22Rv1 (cell line): ENCODE data around the gene RIT1.

Experiments used
- H3K27ac ChIP-seq: fragments of 450-650 bp; 2 replicates; pipeline ENCODE4 v1.5.1; 2017
- ZFX ChIP-seq: fragments of 450-650 bp; IDR thresholded peaks from 2 replicates; pipeline ENCODE4 v1.6.1; 2017; ENCODE audit warnings: antibody characterized with exemption, borderline replicate concordance
- TF ChIP-seq, protein P1 (sequence below): fragments of 450-650 bp; IDR thresholded peaks from 2 replicates; pipeline ENCODE4 v1.5.1; 2017; ENCODE audit warnings: mild to moderate bottlenecking

Gene RIT1

GRCh38 chr1:155889566-155889965 is 21.6 kb downstream of the RIT1 start:
- TF ChIP-seq, protein P1, sequence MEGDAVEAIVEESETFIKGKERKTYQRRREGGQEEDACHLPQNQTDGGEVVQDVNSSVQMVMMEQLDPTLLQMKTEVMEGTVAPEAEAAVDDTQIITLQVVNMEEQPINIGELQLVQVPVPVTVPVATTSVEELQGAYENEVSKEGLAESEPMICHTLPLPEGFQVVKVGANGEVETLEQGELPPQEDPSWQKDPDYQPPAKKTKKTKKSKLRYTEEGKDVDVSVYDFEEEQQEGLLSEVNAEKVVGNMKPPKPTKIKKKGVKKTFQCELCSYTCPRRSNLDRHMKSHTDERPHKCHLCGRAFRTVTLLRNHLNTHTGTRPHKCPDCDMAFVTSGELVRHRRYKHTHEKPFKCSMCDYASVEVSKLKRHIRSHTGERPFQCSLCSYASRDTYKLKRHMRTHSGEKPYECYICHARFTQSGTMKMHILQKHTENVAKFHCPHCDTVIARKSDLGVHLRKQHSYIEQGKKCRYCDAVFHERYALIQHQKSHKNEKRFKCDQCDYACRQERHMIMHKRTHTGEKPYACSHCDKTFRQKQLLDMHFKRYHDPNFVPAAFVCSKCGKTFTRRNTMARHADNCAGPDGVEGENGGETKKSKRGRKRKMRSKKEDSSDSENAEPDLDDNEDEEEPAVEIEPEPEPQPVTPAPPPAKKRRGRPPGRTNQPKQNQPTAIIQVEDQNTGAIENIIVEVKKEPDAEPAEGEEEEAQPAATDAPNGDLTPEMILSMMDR, result no peak
- no peak for TF ChIP-seq ZFX
- no peak overlapping the region for H3K27ac ChIP-seq

DNA sequence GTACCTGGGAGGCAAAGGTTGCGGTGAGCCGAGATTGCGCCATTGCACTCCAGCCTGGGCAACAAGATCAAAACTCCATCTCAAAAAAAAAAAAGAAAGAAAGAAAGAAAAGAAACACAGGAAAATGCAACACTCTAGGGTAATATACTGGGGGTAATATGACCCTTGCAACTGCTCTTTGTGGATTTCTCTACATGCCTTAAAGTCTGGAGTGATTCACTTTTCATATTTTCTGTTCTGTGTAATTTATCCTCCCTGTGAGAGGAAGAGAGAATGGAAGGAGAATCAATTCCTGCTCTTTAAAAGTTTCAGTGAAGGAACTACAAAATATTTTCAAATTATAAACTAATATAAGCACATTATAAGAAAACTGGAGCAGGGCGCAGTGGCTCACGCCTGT is 22.7 kb downstream of the RIT1 start:
- no peak for TF ChIP-seq ZFX
- TF ChIP-seq, protein P1, result no peak
- no peak overlapping the region for H3K27ac ChIP-seq

DNA sequence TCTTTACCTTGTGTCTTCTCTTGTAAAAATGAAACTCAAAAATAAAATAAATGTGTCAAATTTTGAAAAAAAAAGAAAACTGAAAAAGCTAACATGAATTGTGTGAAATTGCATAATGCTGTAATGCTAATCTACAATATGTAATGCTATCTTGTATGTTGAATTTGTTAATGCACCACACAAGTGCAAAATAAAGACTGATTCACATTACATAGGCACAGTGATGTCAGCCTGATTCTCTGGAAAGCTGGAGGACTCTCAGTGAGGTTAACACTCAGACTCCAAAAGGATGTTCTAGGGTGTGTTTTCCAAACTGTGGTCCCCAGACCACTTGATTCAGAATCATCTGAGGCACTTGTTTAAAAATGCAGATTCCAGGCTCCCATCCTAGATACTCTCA is 26.2 kb downstream of the RIT1 start:
- TF ChIP-seq ZFX, result no peak
- TF ChIP-seq, protein P1, result no peak
- H3K27ac ChIP-seq, result peak overlapping the region; percentile 38

GRCh38 chr1:155884031-155884960 is 26.9 kb downstream of the RIT1 start:
- H3K27ac ChIP-seq, result peak overlapping the region; percentile 38
- no peak for TF ChIP-seq ZFX
- TF ChIP-seq, protein P1, result no peak

DNA sequence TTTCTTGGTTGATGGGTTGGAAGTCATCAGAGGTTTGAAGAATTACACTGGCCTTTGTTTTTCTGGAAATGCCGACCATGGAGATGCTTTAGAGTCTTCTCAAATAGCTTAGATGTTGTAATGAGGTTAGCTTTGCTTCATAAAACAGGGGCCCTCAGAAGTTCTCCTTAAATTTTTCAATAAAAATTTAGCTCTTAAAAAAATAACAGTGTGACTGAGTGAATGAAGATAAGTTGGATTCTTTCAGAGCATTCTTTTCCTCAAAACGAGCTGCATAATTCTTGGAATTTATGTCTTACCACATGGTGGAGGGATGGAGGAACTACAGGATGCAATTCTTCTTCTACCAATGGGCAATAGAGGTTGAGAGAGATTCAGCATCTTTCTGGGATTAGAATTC is 28.4 kb downstream of the RIT1 start:
- TF ChIP-seq, protein P1, result no peak
- TF ChIP-seq ZFX, result no peak
- no peak overlapping the region for H3K27ac ChIP-seq

DNA sequence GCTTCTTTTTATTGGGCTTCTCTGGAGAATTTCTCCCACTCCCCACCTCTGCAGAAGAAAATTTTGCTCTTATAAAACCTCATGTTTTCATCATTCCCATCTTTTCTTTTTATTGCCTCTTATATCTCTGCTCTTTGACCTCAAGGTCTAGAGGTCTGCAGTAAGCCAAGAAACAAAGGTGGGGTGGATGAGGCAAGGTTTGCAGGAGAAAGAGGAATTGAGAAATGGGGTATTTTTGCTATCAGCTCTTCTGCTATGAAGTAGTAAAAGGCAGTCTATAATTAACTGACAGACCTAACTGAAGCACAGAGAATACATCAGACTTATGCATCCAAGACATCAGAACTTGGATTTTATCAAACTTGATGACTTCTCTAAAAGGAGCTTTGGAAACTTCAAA is 28.9 kb downstream of the RIT1 start:
- TF ChIP-seq ZFX, result no peak
- TF ChIP-seq, protein P1, result no peak
- H3K27ac ChIP-seq, result no peak overlapping the region

- no peak overlapping the region for H3K27ac ChIP-seq
- TF ChIP-seq ZFX, result no peak
- TF ChIP-seq, protein P1, result no peak
These were observed 30.2 kb downstream of the RIT1 start for GRCh38 chr1:155880950-155881349.
